Sigmoid colon (tissue), 4 donors: Measurements from ENCODE around the gene RPS15.

Experiments
- CTCF ChIP-seq, 4 experiments: fragments of 450-650 bp in 3 of 4; fragments of 200-600 bp in 1 of 4; IDR thresholded peaks; one replicate each; pipeline ENCODE4 v1.5.1; 2016 to 2019; ENCODE audit warnings: antibody characterized with exemption in 4 of 4, mild to moderate bottlenecking in 3 of 4, moderate library complexity in 2 of 4
- EP300 ChIP-seq, 4 donors: sonication (generic); formaldehyde crosslinking; IDR thresholded peaks; one replicate each; pipeline ENCODE4 v1.6.1; 2017; ENCODE audit warnings: antibody characterized with exemption in 4 of 4
- POLR2A ChIP-seq, 2 donors: fragments of 450-650 bp; IDR thresholded peaks; one replicate each; pipeline ENCODE4 v1.6.1; 2016; ENCODE audit warnings: antibody characterized with exemption in 2 of 2, mild to moderate bottlenecking in 2 of 2, moderate library complexity in 2 of 2
- POLR2AphosphoS5 ChIP-seq, 4 donors: sonication (generic); formaldehyde crosslinking; IDR thresholded peaks; one replicate each; pipeline ENCODE4 v1.6.1; 2017; ENCODE audit warnings: antibody characterized with exemption in 4 of 4

- TF ChIP-seq CTCF (IDR thresholded peaks at IDR 0.05) (no peak), POLR2AphosphoS5 (IDR thresholded peaks at IDR 0.05) (no peak), POLR2A (IDR thresholded peaks at IDR 0.05) (no peak), EP300 (IDR thresholded peaks at IDR 0.05) (no peak)
Measured at GRCh38 chr19:1418951-1419738, 19.1 kb upstream of the RPS15 start.
